ENCODE results near the gene S1PR4. TPM values are rescaled to one million over a fixed set of nuclear protein-coding genes. Genes with fewer than 3 reads are reported as not detected.

Gene S1PR4
- total and polyA plus RNA-seq, 4 donors = 7.3 to 40.5 (median 16.8) TPM

DNA sequence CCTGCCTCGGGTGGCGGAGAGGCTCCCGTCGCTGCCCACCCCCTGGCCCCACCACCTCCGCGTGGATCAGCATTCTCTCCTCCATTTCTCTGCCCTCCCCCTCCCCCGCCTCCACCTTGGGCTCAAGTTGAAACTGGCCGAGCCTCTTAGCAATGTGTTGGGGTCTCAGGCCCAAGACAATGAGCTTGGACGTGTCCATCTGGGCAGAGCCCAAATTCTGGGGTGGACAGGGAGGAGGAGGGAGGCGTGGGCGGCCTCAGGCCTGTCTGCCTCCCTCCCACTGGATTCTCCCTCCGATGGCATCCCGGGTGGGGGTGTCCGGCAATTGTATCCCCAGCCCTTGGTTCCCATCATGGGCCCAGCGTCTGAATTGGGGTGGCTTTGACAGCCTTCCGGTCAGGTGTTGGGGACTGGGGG, 47.1 kb downstream of the S1PR4 start:
- no peak overlapping the region for H3K4me3 ChIP-seq
- H3K4me1 ChIP-seq (ENCODE audit: control insufficient read depth in 5 of 5, insufficient read depth in 5 of 5, low read length in 5 of 5) = peaks cover 0 to 2% (median 0%) of the 10 kb centered on the region in 5 donors
- ATAC-seq (ENCODE audit: insufficient read depth, low FRiP score) (no peak), DNase-seq (no peak)
- no peaks in the 10 kb centered on the region for H3K36me3 ChIP-seq (ENCODE audit: control insufficient read depth in 4 of 4, insufficient read depth in 4 of 4, low read length in 4 of 4)
- WGBS, 2 donors = 34 to 36% methylated on average over 16 of the region's 16 CpGs
- H3K27me3 ChIP-seq (ENCODE audit: control insufficient read depth in 3 of 3, insufficient read depth in 3 of 3, low read length in 2 of 3) = peaks cover 10 to 42% (median 14%) of the 10 kb centered on the region in 3 donors
- no peak overlapping the region for H3K9ac ChIP-seq (ENCODE audit: insufficient read depth in 1 of 2, low read length in 2 of 2)
- H3K27ac ChIP-seq (ENCODE audit: low read depth in 1 of 2, low read length in 1 of 2) = no peak overlapping the region
- TF ChIP-seq, protein P1, sequence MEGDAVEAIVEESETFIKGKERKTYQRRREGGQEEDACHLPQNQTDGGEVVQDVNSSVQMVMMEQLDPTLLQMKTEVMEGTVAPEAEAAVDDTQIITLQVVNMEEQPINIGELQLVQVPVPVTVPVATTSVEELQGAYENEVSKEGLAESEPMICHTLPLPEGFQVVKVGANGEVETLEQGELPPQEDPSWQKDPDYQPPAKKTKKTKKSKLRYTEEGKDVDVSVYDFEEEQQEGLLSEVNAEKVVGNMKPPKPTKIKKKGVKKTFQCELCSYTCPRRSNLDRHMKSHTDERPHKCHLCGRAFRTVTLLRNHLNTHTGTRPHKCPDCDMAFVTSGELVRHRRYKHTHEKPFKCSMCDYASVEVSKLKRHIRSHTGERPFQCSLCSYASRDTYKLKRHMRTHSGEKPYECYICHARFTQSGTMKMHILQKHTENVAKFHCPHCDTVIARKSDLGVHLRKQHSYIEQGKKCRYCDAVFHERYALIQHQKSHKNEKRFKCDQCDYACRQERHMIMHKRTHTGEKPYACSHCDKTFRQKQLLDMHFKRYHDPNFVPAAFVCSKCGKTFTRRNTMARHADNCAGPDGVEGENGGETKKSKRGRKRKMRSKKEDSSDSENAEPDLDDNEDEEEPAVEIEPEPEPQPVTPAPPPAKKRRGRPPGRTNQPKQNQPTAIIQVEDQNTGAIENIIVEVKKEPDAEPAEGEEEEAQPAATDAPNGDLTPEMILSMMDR (IDR thresholded peaks at IDR 0.05; ENCODE audit: control extremely low read depth, extremely low read depth) = no peak
- peaks cover 0 to 2% (median 0%) of the 10 kb centered on the region in 4 donors for H3K9me3 ChIP-seq (ENCODE audit: control insufficient read depth in 4 of 4, insufficient read depth in 3 of 4, low read length in 3 of 4)

DNA sequence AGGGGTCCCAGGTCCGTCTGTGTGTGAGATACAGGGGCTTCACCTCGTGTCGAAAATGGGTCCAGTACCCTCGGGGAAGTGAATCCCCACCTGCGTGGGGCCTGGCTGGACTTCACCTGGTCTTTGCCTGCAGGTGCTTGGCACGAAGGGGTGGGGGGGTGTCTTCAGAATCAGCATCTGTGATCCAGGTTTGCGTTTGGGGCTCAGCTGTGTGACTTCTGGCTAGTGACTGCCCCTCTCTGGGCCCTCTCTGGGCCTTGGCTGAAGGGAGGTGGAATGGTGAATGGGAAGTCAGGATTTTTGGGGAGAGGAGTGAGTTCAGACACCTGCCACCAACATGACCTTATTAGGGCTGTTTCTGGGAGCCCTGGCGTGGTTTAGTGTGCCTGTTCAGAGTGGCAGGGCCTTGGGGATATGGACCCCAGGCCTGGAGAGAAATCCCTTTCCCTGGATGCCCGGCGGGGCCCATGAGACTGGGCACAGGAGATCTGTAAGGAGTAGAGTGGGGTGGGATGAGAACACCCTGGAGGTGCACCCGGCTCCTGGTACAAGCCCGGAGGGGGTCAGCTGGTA, 48.6 kb downstream of the S1PR4 start:
- peaks cover 0 to 2% (median 0%) of the 10 kb centered on the region in 5 donors for H3K4me1 ChIP-seq (ENCODE audit: control insufficient read depth in 5 of 5, insufficient read depth in 5 of 5, low read length in 5 of 5)
- no peak overlapping the region for H3K4me3 ChIP-seq
- 64 to 85% methylated on average over 12 of the region's 12 CpGs for WGBS, 2 donors
- H3K27ac ChIP-seq (ENCODE audit: low read depth in 1 of 2, low read length in 1 of 2) = no peak overlapping the region
- H3K9me3 ChIP-seq (ENCODE audit: control insufficient read depth in 4 of 4, insufficient read depth in 3 of 4, low read length in 3 of 4) = peaks cover 0 to 2% (median 0%) of the 10 kb centered on the region in 4 donors
- peaks cover 10 to 42% (median 16%) of the 10 kb centered on the region in 3 donors for H3K27me3 ChIP-seq (ENCODE audit: control insufficient read depth in 3 of 3, insufficient read depth in 3 of 3, low read length in 2 of 3)
- TF ChIP-seq, protein P1 (IDR thresholded peaks at IDR 0.05; ENCODE audit: control extremely low read depth, extremely low read depth) = no peak
- H3K36me3 ChIP-seq (ENCODE audit: control insufficient read depth in 4 of 4, insufficient read depth in 4 of 4, low read length in 4 of 4) = no peaks in the 10 kb centered on the region
- no peak for ATAC-seq (ENCODE audit: insufficient read depth, low FRiP score)
- no peak overlapping the region for H3K9ac ChIP-seq (ENCODE audit: insufficient read depth in 1 of 2, low read length in 2 of 2)
- DNase-seq = no peak

DNA sequence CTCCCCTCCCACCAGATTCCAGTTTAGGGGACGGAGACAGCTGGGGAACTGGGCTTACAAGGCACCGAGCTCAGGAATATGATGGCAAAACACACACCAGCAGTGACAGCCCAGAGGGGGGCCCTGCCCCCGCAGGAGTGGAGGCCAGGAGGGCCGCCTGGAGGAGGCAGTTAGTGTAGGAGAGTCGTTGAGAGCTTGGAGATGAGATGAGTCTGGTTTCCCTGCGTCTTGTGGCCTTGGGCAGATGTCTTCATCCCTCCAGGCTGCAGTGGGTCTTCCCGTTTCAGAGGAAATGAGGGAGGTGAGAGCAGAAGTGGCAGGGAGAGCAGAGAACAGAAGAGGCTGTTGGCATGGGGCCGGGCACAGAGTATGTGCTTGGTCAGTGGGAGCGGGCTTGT, 50.8 kb downstream of the S1PR4 start:
- H3K4me1 ChIP-seq (ENCODE audit: control insufficient read depth in 5 of 5, insufficient read depth in 5 of 5, low read length in 5 of 5) = peaks cover 0 to under 1% (median 0%) of the 10 kb centered on the region in 5 donors
- ATAC-seq (ENCODE audit: insufficient read depth, low FRiP score) = no peak
- H3K4me3 ChIP-seq = no peak overlapping the region
- no peak overlapping the region for H3K27ac ChIP-seq (ENCODE audit: low read depth in 1 of 2, low read length in 1 of 2)
- H3K9me3 ChIP-seq (ENCODE audit: control insufficient read depth in 4 of 4, insufficient read depth in 3 of 4, low read length in 3 of 4) = peaks cover 0 to 2% (median 0%) of the 10 kb centered on the region in 4 donors
- no peak for DNase-seq
- TF ChIP-seq, protein P1 (IDR thresholded peaks at IDR 0.05; ENCODE audit: control extremely low read depth, extremely low read depth) = no peak
- WGBS, 2 donors = 41 to 45% methylated on average over 9 of the region's 9 CpGs
- H3K27me3 ChIP-seq (ENCODE audit: control insufficient read depth in 3 of 3, insufficient read depth in 3 of 3, low read length in 2 of 3) = peaks cover 10 to 32% (median 13%) of the 10 kb centered on the region in 3 donors
- H3K36me3 ChIP-seq (ENCODE audit: control insufficient read depth in 4 of 4, insufficient read depth in 4 of 4, low read length in 4 of 4) = no peaks in the 10 kb centered on the region
- H3K9ac ChIP-seq (ENCODE audit: insufficient read depth in 1 of 2, low read length in 2 of 2) = no peak overlapping the region

Other genes starting within 250 kb of the S1PR4 start
- 1 to 10 TPM; 3.3 to 6.7 TPM for gene ZNF77, start 233.8 kb upstream of the S1PR4 start, total RNA-seq
- gene ZNF77, start 233.8 kb upstream of the S1PR4 start, polyA plus RNA-seq = 1 to 10 TPM; 3.0 to 3.2 TPM
- 1 to 10 TPM; 6.3 to 8.8 TPM for gene TLE6, start 201.2 kb upstream of the S1PR4 start, total RNA-seq
- gene TLE6, start 201.2 kb upstream of the S1PR4 start, polyA plus RNA-seq = 1 to 10 TPM; 6.1 to 8.0 TPM
- gene TLE2, start 149.5 kb upstream of the S1PR4 start, total RNA-seq = 10 to 100 TPM; 39.8 to 47.1 TPM
- 10 to 100 TPM; 30.8 to 38.7 TPM for gene TLE2, start 149.5 kb upstream of the S1PR4 start, polyA plus RNA-seq
- gene TLE5, start 116.3 kb upstream of the S1PR4 start, total RNA-seq = 100 to 1,000 TPM; 179 to 468 TPM
- 100 to 1,000 TPM; 352 to 797 TPM for gene TLE5, start 116.3 kb upstream of the S1PR4 start, polyA plus RNA-seq
- 10 to 100 TPM; 39.4 to 80.9 TPM for gene GNA11, start 84.4 kb upstream of the S1PR4 start, total RNA-seq
- gene GNA11, start 84.4 kb upstream of the S1PR4 start, polyA plus RNA-seq = 10 to 100 TPM; 36.8 to 37.1 TPM
- 10 to 100 TPM; 18.6 to 36.0 TPM for gene GNA15, start 42.7 kb upstream of the S1PR4 start, total RNA-seq
- gene GNA15, start 42.7 kb upstream of the S1PR4 start, polyA plus RNA-seq = 10 to 100 TPM; 21.5 to 65.4 TPM
- 100 to 1,000 TPM in 1 of 2 donors, 10 to 100 TPM in 1; 24.8 to 117 TPM for gene NCLN, start 7.2 kb downstream of the S1PR4 start, total RNA-seq
- gene NCLN, start 7.2 kb downstream of the S1PR4 start, polyA plus RNA-seq = 10 to 100 TPM; 54.3 to 71.9 TPM
- under 1 TPM in 1 of 2 donors, not detected in 1; 0.12 TPM for gene CELF5, start 45.9 kb downstream of the S1PR4 start, total RNA-seq
- under 1 TPM; 0.08 to 0.14 TPM for gene CELF5, start 45.9 kb downstream of the S1PR4 start, polyA plus RNA-seq
- gene NFIC, start 187.8 kb downstream of the S1PR4 start, total RNA-seq = 100 to 1,000 TPM in 1 of 2 donors, 10 to 100 TPM in 1; 43.9 to 208 TPM
- gene NFIC, start 187.8 kb downstream of the S1PR4 start, polyA plus RNA-seq = 10 to 100 TPM; 40.4 to 55.6 TPM

All from lung (tissue), 12 donors.